H1 (cell line): ENCODE data around the gene DLG4. TPM values are rescaled to one million over a fixed set of nuclear protein-coding genes. Genes with fewer than 3 reads are reported as not detected.

ENCODE experiments used
- CTCF ChIA-PET: fragments of 300-600 bp; sonication (Branson Sonifier 250); formaldehyde crosslinking; loops from one replicate; lab custom pipeline; 2021; ENCODE audit not compliant: partially characterized antibody; lab: Charles Lee
- POLR2A ChIA-PET: fragments of 300-600 bp; sonication (Branson Sonifier 250); formaldehyde crosslinking; loops from one replicate; lab custom pipeline; 2021; ENCODE audit warnings: inconsistent platforms; ENCODE audit not compliant: partially characterized antibody; lab: Charles Lee
- DNase-seq, 2 experiments: peaks; one replicate each; pipeline versions ENCODE4 v3.0.0 to v3.0.0-alpha.2; 2010 to 2022; ENCODE audit warnings: low spot score in 2 of 2, low read depth in 1 of 2, mixed read lengths in 1 of 2
- FAIRE-seq: peaks from 2 replicates; lab custom pipeline; 2011; peaks lifted over from hg19 to GRCh38; lab: Jason Lieb, UNC
- H2AFZ ChIP-seq: 2 replicates; pipeline ENCODE4 v1.8.1; 2012; ENCODE audit warnings: low read length, inconsistent platforms
- H2AK5ac ChIP-seq: 2 replicates; pipeline ENCODE4 v1.6.1; 2013; ENCODE audit warnings: low read depth, low read length
- H2BK120ac ChIP-seq: replicated peaks from 2 replicates; pipeline ENCODE3; 2013; ENCODE audit warnings: low read depth, low read length, inconsistent platforms
- H2BK12ac ChIP-seq: 2 replicates; pipeline ENCODE4 v1.6.1; 2013; ENCODE audit warnings: low read depth, low read length
- H2BK15ac ChIP-seq: 2 replicates; pipeline ENCODE4 v1.6.1; 2013; ENCODE audit warnings: low read length
- H2BK20ac ChIP-seq: 2 replicates; pipeline ENCODE4 v1.6.1; 2013; ENCODE audit warnings: low read length
- H2BK5ac ChIP-seq: 2 replicates; pipeline ENCODE4 v1.6.1; 2013; ENCODE audit warnings: low read depth, low read length
- H3K14ac ChIP-seq: 2 replicates; pipeline ENCODE4 v1.6.1; 2013; ENCODE audit warnings: inconsistent platforms; ENCODE audit not compliant: insufficient read length
- H3K18ac ChIP-seq: 2 replicates; pipeline ENCODE4 v1.6.1; 2013; ENCODE audit warnings: low read length; ENCODE audit errors: extremely low read depth
- H3K23ac ChIP-seq: 2 replicates; pipeline ENCODE4 v1.6.1; 2013; ENCODE audit warnings: inconsistent platforms; ENCODE audit not compliant: insufficient read length
- H3K23me2 ChIP-seq: 2 replicates; pipeline ENCODE4 v1.6.1; 2013; ENCODE audit warnings: low read depth, low read length
- H3K27ac ChIP-seq: 2 replicates; pipeline ENCODE4 v1.6.1; 2011; ENCODE audit warnings: low read depth, low read length, inconsistent platforms
- H3K27me3 ChIP-seq, 4 experiments: replicated peaks in 1 of 4; 1 replicate in 1 of 4; 2 replicates in 3 of 4; pipeline versions ENCODE4 v1.6.1 to v1.8.1; 2011 to 2013; ENCODE audit warnings: low read length in 3 of 4, mild to moderate bottlenecking in 3 of 4, inconsistent platforms in 2 of 4, mixed read lengths in 2 of 4, moderate library complexity in 1 of 4; ENCODE audit not compliant: control insufficient read depth in 3 of 4, insufficient read depth in 3 of 4; ENCODE audit errors: extremely low read depth in 1 of 4
- H3K36me3 ChIP-seq, 4 experiments: 2 replicates each; pipeline versions ENCODE4 v1.6.1 to v1.8.1; 2011 to 2013; ENCODE audit warnings: mild to moderate bottlenecking in 4 of 4, low read length in 3 of 4, moderate library complexity in 2 of 4, control low read depth in 1 of 4, inconsistent platforms in 1 of 4; ENCODE audit not compliant: insufficient read depth in 4 of 4, control insufficient read depth in 2 of 4
- H3K4ac ChIP-seq: replicated peaks from 2 replicates; pipeline ENCODE3; 2013; ENCODE audit warnings: low read length, low read depth, mixed read lengths, inconsistent platforms; ENCODE audit not compliant: insufficient read length
- H3K4me1 ChIP-seq, 4 experiments: replicated peaks in 1 of 4; 1 replicate in 1 of 4; 2 replicates in 3 of 4; pipeline versions ENCODE4 v1.6.1 to v1.8.1; 2011 to 2013; ENCODE audit warnings: low read length in 3 of 4, inconsistent platforms in 2 of 4, mixed read lengths in 1 of 4; ENCODE audit not compliant: insufficient read depth in 4 of 4, control insufficient read depth in 3 of 4
- H3K4me2 ChIP-seq, 2 experiments: 2 replicates each; pipeline versions ENCODE4 v1.6.1 to v1.8.1; 2011 to 2013; ENCODE audit warnings: low read depth in 2 of 2, low read length in 2 of 2, control low read depth in 1 of 2, inconsistent platforms in 1 of 2, mild to moderate bottlenecking in 1 of 2; ENCODE audit not compliant: insufficient read depth in 1 of 2
- H3K4me3 ChIP-seq, 4 experiments: fragments of 200-600, 300-600 bp in 1 of 4; sonication (generic), shearing (Covaris generic), sonication (Bioruptor Twin) in 1 of 4; 2 replicates each; pipeline versions ENCODE4 v1.5.1 to v1.8.1; 2011 to 2016; ENCODE audit warnings: low read length in 4 of 4, low read depth in 3 of 4, control low read depth in 2 of 4, inconsistent platforms in 2 of 4, mild to moderate bottlenecking in 2 of 4, mixed read lengths in 1 of 4, moderate library complexity in 1 of 4; ENCODE audit not compliant: insufficient read depth in 2 of 4; ENCODE audit errors: extremely low read depth in 1 of 4
- H3K56ac ChIP-seq: replicated peaks from 2 replicates; pipeline ENCODE3; 2013; ENCODE audit warnings: low read depth, mild to moderate bottlenecking, mixed read lengths, low read length, inconsistent platforms; ENCODE audit not compliant: insufficient read length
- H3K79me1 ChIP-seq: 2 replicates; pipeline ENCODE4 v1.6.1; 2013; ENCODE audit warnings: low read depth, low read length, control low read depth
- H3K79me2 ChIP-seq, 2 experiments: 2 replicates each; pipeline versions ENCODE4 v1.6.1 to v1.8.1; 2012 to 2013; ENCODE audit warnings: low read length in 2 of 2, mild to moderate bottlenecking in 2 of 2, inconsistent platforms in 1 of 2; ENCODE audit not compliant: insufficient read depth in 2 of 2, control insufficient read depth in 1 of 2
- H3K9ac ChIP-seq, 4 experiments: replicated peaks in 1 of 4; 1 replicate in 1 of 4; 2 replicates in 3 of 4; pipeline versions ENCODE4 v1.6.1 to v1.8.1; 2011 to 2013; ENCODE audit warnings: low read depth in 3 of 4, low read length in 3 of 4, control low read depth in 2 of 4, mild to moderate bottlenecking in 2 of 4, moderate library complexity in 2 of 4, inconsistent platforms in 1 of 4; ENCODE audit errors: extremely low read depth in 1 of 4
- H3K9me3 ChIP-seq, 2 experiments: 2 replicates each; pipeline versions ENCODE4 v1.6.1 to v1.8.1; 2012 to 2013; ENCODE audit warnings: mild to moderate bottlenecking in 2 of 2, moderate library complexity in 2 of 2, control low read depth in 1 of 2, inconsistent platforms in 1 of 2, low read depth in 1 of 2, low read length in 1 of 2, mixed read lengths in 1 of 2; ENCODE audit not compliant: insufficient read depth in 2 of 2
- H4K20me1 ChIP-seq, 2 experiments: replicated peaks in 1 of 2; 2 replicates each; pipeline versions ENCODE3 to v1.8.1; 2011 to 2013; ENCODE audit warnings: inconsistent platforms in 2 of 2, low read length in 2 of 2, mild to moderate bottlenecking in 1 of 2; ENCODE audit not compliant: insufficient read depth in 2 of 2, control insufficient read depth in 1 of 2
- H4K5ac ChIP-seq: 2 replicates; pipeline ENCODE4 v1.6.1; 2013; ENCODE audit warnings: low read length, low read depth, mixed read lengths, inconsistent platforms; ENCODE audit not compliant: insufficient read length
- H4K8ac ChIP-seq: 2 replicates; pipeline ENCODE4 v1.8.0; 2013; ENCODE audit warnings: mild to moderate bottlenecking, moderate library complexity, low read length, inconsistent platforms; ENCODE audit not compliant: insufficient read depth; ENCODE audit errors: extremely low read depth
- H4K91ac ChIP-seq: replicated peaks from 2 replicates; pipeline ENCODE3; 2013; ENCODE audit warnings: low read length, mixed read lengths, inconsistent platforms; ENCODE audit not compliant: insufficient read length
- ASH2L ChIP-seq: fragments of 200-600, 300-600 bp; sonication (generic); IDR thresholded peaks from one replicate; pipeline ENCODE4 v1.7.1; 2017; ENCODE audit warnings: low read length
- CHD2 ChIP-seq: IDR thresholded peaks from 2 replicates; pipeline ENCODE4 v1.6.1; 2012; ENCODE audit warnings: low read length, improper control_type of control experiment
- CREB1 ChIP-seq: IDR thresholded peaks from 2 replicates; pipeline ENCODE4 v1.6.1; 2012; ENCODE audit warnings: inconsistent platforms
- KDM1A ChIP-seq: fragments of 200-600, 300-600 bp; sonication (generic); IDR thresholded peaks from 2 replicates; pipeline ENCODE4 v1.7.1; 2016; ENCODE audit warnings: mild to moderate bottlenecking, low read length, borderline replicate concordance
- NRF1 ChIP-seq: IDR thresholded peaks from 2 replicates; pipeline ENCODE4 v1.6.1; 2011; ENCODE audit warnings: mild to moderate bottlenecking, low read depth, low read length, improper control_type of control experiment
- POU5F1 ChIP-seq: IDR thresholded peaks from 2 replicates; pipeline ENCODE4 v1.6.1; 2011; ENCODE audit warnings: low read depth, mild to moderate bottlenecking, low read length, moderate library complexity
- RAD21 ChIP-seq, 2 experiments: IDR thresholded peaks in 1 of 2; conservative IDR thresholded peaks in 1 of 2; 2 replicates each; pipeline ENCODE4 v1.6.1; 2011; ENCODE audit warnings: low read depth in 2 of 2, low read length in 2 of 2, improper control_type of control experiment in 1 of 2, inconsistent platforms in 1 of 2, mild to moderate bottlenecking in 1 of 2, moderate library complexity in 1 of 2
- RBBP5 ChIP-seq: IDR thresholded peaks from 2 replicates; pipeline ENCODE4 v1.7.1; 2012; ENCODE audit warnings: low read depth, mild to moderate bottlenecking, inconsistent platforms, low read length, moderate library complexity, borderline replicate concordance
- SP4 ChIP-seq: IDR thresholded peaks from 2 replicates; pipeline ENCODE4 v1.6.1; 2012; ENCODE audit warnings: low read length, inconsistent platforms
- TAF1 ChIP-seq: IDR thresholded peaks from 2 replicates; pipeline ENCODE4 v1.6.1; 2011; ENCODE audit warnings: mild to moderate bottlenecking, low read depth, low read length
- TAF7 ChIP-seq: optimal IDR thresholded peaks from 2 replicates; pipeline ENCODE3; 2011; ENCODE audit warnings: low read depth, mild to moderate bottlenecking, inconsistent platforms, low read length, moderate library complexity, borderline replicate concordance
- TBP ChIP-seq: IDR thresholded peaks from 2 replicates; pipeline ENCODE4 v1.6.1; 2011; ENCODE audit warnings: low read depth, low read length, improper control_type of control experiment
- YY1 ChIP-seq: IDR thresholded peaks from 2 replicates; pipeline ENCODE4 v1.6.1; 2011; ENCODE audit warnings: low read depth, mild to moderate bottlenecking, low read length
- WGBS, 2 experiments: shearing (Covaris generic) in 1 of 2; methylation state at CpG; one replicate each; pipeline versions ENCODE4 v1.1.6 to v1.1.7; 2013 to 2015; ENCODE audit warnings: low lambda C conversion rate in 2 of 2, mixed read lengths in 2 of 2, inconsistent platforms in 1 of 2, low coverage in 1 of 2, missing lambda C conversion rate in 1 of 2; ENCODE audit not compliant: insufficient replicate concordance in 2 of 2, insufficient coverage in 1 of 2, insufficient read length in 1 of 2; ENCODE audit errors: extremely low coverage in 1 of 2, missing lambda C conversion rate in 1 of 2; 5-methylcytosine and 5-hydroxymethylcytosine counted together
- polyA plus RNA-seq, 7 experiments: library from polyadenylated mRNA; depleted of rRNA in 3 of 7; stranded (reverse) in 5 of 7; unstranded in 2 of 7; fragments of >200 nt in 5 of 7; fragments of 200-250 nt in 2 of 7; gene quantifications; 1 replicate in 5 of 7; 2 replicates in 1 of 7; 4 replicates in 1 of 7; pipeline versions ENCODE4 v1.2.1 to v1.2.3, GENCODE V29; 2011 to 2013; ENCODE audit warnings: missing spikeins in 2 of 7, mixed read lengths in 2 of 7
- total RNA-seq: library from RNA; stranded (reverse); fragmentation: NEBNext Ultra II Directional; extraction: Animal tissue kit (Norgen Biotek cat#: 25700); gene quantifications from 2 replicates; pipeline ENCODE4 v1.2.1, GENCODE V29; 2021
- TF ChIP-seq, protein P1 (sequence below): IDR thresholded peaks from 2 replicates; pipeline ENCODE4 v1.6.1; 2012; ENCODE audit warnings: inconsistent platforms

Gene DLG4
- total and polyA plus RNA-seq, 2 of the 8 experiments (the other 6 are each of a cell fraction or from before 2014, with no cell fraction given): 18.9 to 45.9 TPM

DNA sequence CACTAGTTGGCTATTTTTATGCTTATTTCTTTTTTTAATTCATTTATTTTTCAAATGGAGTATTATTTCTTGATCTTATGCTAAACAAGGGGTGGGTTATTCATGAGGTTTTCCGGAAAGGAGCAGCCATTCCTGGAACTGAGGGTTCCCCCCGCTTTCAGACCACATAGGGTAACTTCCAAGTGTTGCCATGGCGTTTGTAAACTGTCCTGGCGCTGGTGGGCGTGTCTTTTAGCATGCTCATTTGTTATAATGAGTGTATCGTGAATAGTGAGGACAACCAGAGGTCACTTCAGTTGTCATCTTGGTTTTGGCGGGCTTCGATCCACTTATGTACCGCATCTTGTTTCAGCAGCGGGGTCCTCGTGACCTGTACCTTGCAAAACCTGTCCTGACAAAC is 75.4 kb downstream of the DLG4 start:
- H2AK5ac ChIP-seq: no peak overlapping the region
- H3K4me2 ChIP-seq: no peak overlapping the region
- no peak overlapping the region for H3K56ac ChIP-seq
- H3K36me3 ChIP-seq: no peaks in the 10 kb centered on the region
- no peak overlapping the region for H2BK120ac ChIP-seq
- no peaks in the 10 kb centered on the region for H4K20me1 ChIP-seq
- H2BK12ac ChIP-seq: no peak overlapping the region
- no peaks in the 10 kb centered on the region for H3K27me3 ChIP-seq
- no peak overlapping the region for H3K4ac ChIP-seq
- FAIRE-seq: no peak
- POLR2A ChIA-PET: interaction anchor here (0.6 kb wide), 1 partner anchor 9 kb away, joined by 3 read pairs; no protein-coding TSS in a partner anchor
- peaks cover 0 to 20% (median 6%) of the 10 kb centered on the region in 4 experiments; a peak in 6 of 7 replicates for H3K4me1 ChIP-seq
- no peaks in the 10 kb centered on the region for H3K9me3 ChIP-seq
- no peaks in the 10 kb centered on the region for H3K79me2 ChIP-seq
- no peak overlapping the region for H2BK15ac ChIP-seq
- no peak overlapping the region for H3K23ac ChIP-seq
- no peak overlapping the region for H4K8ac ChIP-seq
- no peak overlapping the region for H4K5ac ChIP-seq
- H4K91ac ChIP-seq: no peak overlapping the region
- H2BK5ac ChIP-seq: no peak overlapping the region
- H3K4me3 ChIP-seq: no peak overlapping the region
- no peak overlapping the region for H2AFZ ChIP-seq
- no peak overlapping the region for H3K18ac ChIP-seq
- H3K14ac ChIP-seq: no peak overlapping the region
- no peak overlapping the region for H2BK20ac ChIP-seq
- no peaks in the 10 kb centered on the region for H3K23me2 ChIP-seq
- H3K9ac ChIP-seq: no peak overlapping the region
- H3K79me1 ChIP-seq: no peaks in the 10 kb centered on the region
- DNase-seq: no peak
- WGBS, 2 experiments: 79% methylated on average over 11 of the region's 11 CpGs; no CpG with 5 or more reads in 1 of the 2 experiments
- H3K27ac ChIP-seq: no peak overlapping the region
- CTCF ChIA-PET: interaction anchor here (5.7 to 17.7 kb wide), 2 partner anchors 8 to 92 kb away, joined by 53 to 434 read pairs; partner anchors contain the start of gene SLC16A11
- TF ChIP-seq YY1 (no peak), SP4 (no peak), KDM1A (no peak), TAF1 (no peak), RBBP5 (no peak), POU5F1 (no peak), NRF1 (no peak), TBP (no peak), CHD2 (no peak), ASH2L (no peak), CREB1 (no peak), TAF7 (no peak), RAD21 (IDR thresholded peaks at IDR 0.05 in 1 of 2, conservative IDR thresholded peaks at IDR 0.05 in 1 of 2; ENCODE audit: low read depth in 2 of 2, low read length in 2 of 2) (no peak)
- TF ChIP-seq, protein P1, sequence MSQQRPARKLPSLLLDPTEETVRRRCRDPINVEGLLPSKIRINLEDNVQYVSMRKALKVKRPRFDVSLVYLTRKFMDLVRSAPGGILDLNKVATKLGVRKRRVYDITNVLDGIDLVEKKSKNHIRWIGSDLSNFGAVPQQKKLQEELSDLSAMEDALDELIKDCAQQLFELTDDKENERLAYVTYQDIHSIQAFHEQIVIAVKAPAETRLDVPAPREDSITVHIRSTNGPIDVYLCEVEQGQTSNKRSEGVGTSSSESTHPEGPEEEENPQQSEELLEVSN: no peak
